Stimulated activated naive CD8-positive, alpha-beta T cell treated with anti-CD3 and anti-CD28 coated beads, Interleukin-15, Interleukin-2, amounts not matched to agents 100 U/mL and 50 U/mL, for 24 hours (primary cell): ENCODE measurements around the gene PIK3R5.
"Not testable (repeated sequence)": the region's sequence is repeated elsewhere in the genome, so short reads cannot be mapped to it uniquely, and the experiment has no call there.

ENCODE experiments used
- ATAC-seq: fragments of 150-1000 bp; cut with Tn5 transposase; one replicate; pipeline ENCODE4 v1.10.0; 2021
- DNase-seq: peaks from one replicate; pipeline ENCODE4 v3.0.0; 2021

PIK3R5 gene

GRCh38 chr17:8965394-8966168 lies at the start of gene PIK3R5:
Gene PIK3R5 (minus strand): TSS chr17:8965707. CDS start chr17:8911494, 54,213 bp downstream.
- DNase-seq (peak; percentile 85), ATAC-seq (peak; percentile 77)

GRCh38 chr17:9011001-9011400 lies 45.5 kb upstream of the PIK3R5 start:
- no peak for ATAC-seq
- DNase-seq, result no peak

GRCh38 chr17:9009737-9010136 lies 44.2 kb upstream of the PIK3R5 start:
- no peak for ATAC-seq
- DNase-seq, result no peak

- ATAC-seq (no peak), DNase-seq (no peak)
Observed at GRCh38 chr17:9009096-9009495, 43.6 kb upstream of the PIK3R5 start.

- ATAC-seq (no peak), DNase-seq (no peak)
Observed at GRCh38 chr17:9007052-9007714, 41.7 kb upstream of the PIK3R5 start.

- DNase-seq (no peak), ATAC-seq (no peak)
Observed at GRCh38 chr17:9006175-9006767, 40.8 kb upstream of the PIK3R5 start.

GRCh38 chr17:9004961-9005285 lies 39.4 kb upstream of the PIK3R5 start:
- DNase-seq (no peak), ATAC-seq (no peak)

GRCh38 chr17:9004132-9004960 lies 38.8 kb upstream of the PIK3R5 start:
- no peak for DNase-seq

GRCh38 chr17:9003355-9004131 lies 38.0 kb upstream of the PIK3R5 start:
- no peak for DNase-seq
- ATAC-seq, result peak; percentile 37

More at GRCh38 chr17:9004132-9004960, 38.8 kb upstream of the PIK3R5 start:
- ATAC-seq, result no peak

GRCh38 chr17:9002606-9003354 lies 37.3 kb upstream of the PIK3R5 start:
- DNase-seq (peak; percentile 49), ATAC-seq (peak; percentile 38)

- ATAC-seq (no peak), DNase-seq (no peak)
Observed at GRCh38 chr17:9002227-9002605, 36.7 kb upstream of the PIK3R5 start.

- DNase-seq, result no peak
- ATAC-seq, result no peak
Observed at GRCh38 chr17:9001559-9001958, 36.1 kb upstream of the PIK3R5 start.

- ATAC-seq, result no peak
- peak; percentile 82 for DNase-seq
Observed at GRCh38 chr17:8997994-8998628, 32.6 kb upstream of the PIK3R5 start.

GRCh38 chr17:8995711-8996110 lies 30.2 kb upstream of the PIK3R5 start:
- no peak for DNase-seq
- no peak for ATAC-seq

- ATAC-seq, result peak; percentile 82
- peak; percentile 85 for DNase-seq
Observed at GRCh38 chr17:8994319-8994718, 28.8 kb upstream of the PIK3R5 start.

- peak; percentile 42 for ATAC-seq
Observed at GRCh38 chr17:8991514-8992285, 26.2 kb upstream of the PIK3R5 start.

GRCh38 chr17:8988263-8988935 lies 22.9 kb upstream of the PIK3R5 start:
- DNase-seq, ATAC-seq: not testable (repeated sequence)

More at GRCh38 chr17:8991514-8992285, 26.2 kb upstream of the PIK3R5 start:
- peak; percentile 77 for DNase-seq

GRCh38 chr17:8986295-8986694 lies 20.8 kb upstream of the PIK3R5 start:
- DNase-seq (no peak), ATAC-seq (no peak)
